GM12801 (cell line): ENCODE data around the gene GALNT14.

Source experiments
- CTCF ChIP-seq: IDR thresholded peaks from one replicate; pipeline ENCODE4 v1.5.1; 2011; ENCODE audit warnings: control low read depth; ENCODE audit not compliant: insufficient read length; ENCODE audit errors: extremely low read depth

Gene GALNT14

GRCh38 chr2:30911327-30911726, 226.9 kb downstream of the GALNT14 start:
- no peak for TF ChIP-seq CTCF

DNA sequence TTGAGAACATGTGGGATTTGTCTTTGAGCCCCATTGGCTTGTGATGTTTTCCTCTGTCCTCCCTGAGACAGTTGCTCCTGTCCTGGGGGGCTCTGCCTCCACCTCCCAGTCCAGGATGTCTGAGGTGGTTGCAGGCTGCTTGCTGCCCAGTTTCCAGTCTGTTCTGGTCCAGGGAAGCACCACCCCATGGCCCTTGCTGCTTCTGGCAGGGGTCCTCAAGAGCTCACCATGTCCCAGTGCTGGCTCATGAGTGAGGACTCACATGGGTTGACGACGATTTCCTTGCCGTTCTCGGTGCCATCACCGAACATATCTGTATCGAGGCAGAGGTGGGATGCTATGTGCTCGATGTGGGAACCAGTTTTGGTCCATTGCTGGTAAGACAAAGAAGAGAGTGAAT, 227.6 kb downstream of the GALNT14 start:
- no peak for TF ChIP-seq CTCF

DNA sequence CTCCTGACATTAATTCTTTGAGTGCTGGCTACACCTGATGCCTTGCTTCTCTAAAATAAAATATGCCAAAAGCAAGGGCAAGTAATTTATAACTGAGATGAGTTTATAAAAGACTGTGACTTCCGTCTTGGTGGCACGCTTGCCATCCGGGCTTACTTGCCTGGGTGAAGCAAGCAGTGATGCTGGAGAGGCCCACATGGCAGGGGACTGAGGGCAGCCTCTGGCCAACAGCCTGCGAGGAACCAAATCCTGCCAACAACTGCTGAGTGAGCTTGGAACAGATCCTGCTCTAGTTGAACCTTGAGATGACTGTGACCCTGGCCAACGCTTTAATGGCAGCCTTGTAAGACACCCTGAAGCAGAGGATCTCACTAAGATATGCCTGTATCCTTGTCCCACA, 234.9 kb downstream of the GALNT14 start:
- no peak for TF ChIP-seq CTCF

- no peak for TF ChIP-seq CTCF
Observed at GRCh38 chr2:30900381-30900780, 237.9 kb downstream of the GALNT14 start.

- TF ChIP-seq CTCF = no peak
Observed at GRCh38 chr2:30899516-30900054, 238.7 kb downstream of the GALNT14 start.

DNA sequence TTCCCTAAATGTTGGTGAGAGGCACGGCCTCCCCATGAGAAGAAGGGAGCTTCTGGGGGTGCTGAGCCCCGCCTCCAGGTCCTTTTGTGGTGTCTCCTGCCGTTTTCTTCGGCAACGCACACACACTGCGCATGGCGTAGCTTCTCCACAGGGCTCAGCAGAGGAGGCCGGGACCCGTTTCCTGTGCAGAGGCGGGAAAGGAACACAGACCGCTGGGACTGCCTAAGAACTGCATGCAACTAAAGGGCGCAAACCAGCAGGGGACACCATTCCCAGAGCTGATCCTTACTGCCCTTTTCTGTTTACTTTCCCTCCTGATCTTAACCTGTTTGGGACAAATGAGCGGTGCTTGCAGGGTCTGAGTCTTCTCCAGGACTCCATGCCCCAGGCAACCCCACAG, 240.7 kb downstream of the GALNT14 start:
- no peak for TF ChIP-seq CTCF

DNA sequence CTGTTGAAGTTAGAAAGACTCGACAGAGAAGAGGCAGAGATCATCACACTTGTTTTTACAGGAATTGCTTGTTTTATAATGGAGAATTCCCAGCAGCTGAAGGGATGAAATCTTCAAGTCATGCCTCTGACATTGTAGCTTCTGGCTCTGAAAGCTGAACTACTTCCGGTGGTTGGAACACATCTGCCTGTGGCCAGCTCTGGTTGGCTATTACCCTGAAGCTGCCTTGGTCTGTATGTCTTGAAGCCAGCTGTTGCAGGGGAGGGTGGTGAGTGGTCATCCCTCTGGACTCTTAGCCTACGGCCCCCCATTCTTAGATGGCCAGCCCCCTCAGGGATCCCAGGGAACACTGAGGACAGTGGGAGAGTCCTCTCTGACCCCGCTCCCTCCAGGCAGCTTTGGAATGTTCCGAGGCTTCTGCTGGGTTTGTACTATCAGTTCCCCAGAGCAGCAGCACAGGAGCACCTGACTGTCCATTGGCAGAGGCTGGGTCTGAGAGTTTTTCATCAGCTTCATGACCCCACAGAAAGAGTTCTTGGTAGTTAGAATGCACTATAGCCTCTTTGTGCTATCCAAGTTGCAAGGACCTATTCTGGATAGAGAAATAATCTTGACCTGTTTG, 243.6 kb downstream of the GALNT14 start:
- no peak for TF ChIP-seq CTCF
